ENCODE data around the gene AGAP1. TPM values are rescaled to one million over a fixed set of nuclear protein-coding genes. Genes with fewer than 3 reads are reported as not detected.

AGAP1 gene
- total RNA-seq, 2 donors from 2014 or later, result 19.1 to 20.8 TPM

- ATAC-seq (ENCODE audit: insufficient number of reproducible peaks, low FRiP score, low read depth), result no peak
- Histone ChIP-seq H3K36me3 (peaks cover 5% of the 10 kb centered on the region), H3K27me3 (replicated peaks; ENCODE audit: insufficient read depth) (no peaks in the 10 kb centered on the region), H3K9me3 (no peaks in the 10 kb centered on the region), H3K4me3 (no peak overlapping the region), H3K27ac (no peak overlapping the region), H3K4me1 (ENCODE audit: control insufficient read depth in 1 of 2, low read depth in 2 of 2) (no peaks in the 10 kb centered on the region)
- no peak for DNase-seq (ENCODE audit: low spot score)
- TF ChIP-seq CTCF (IDR thresholded peaks at IDR 0.05), result no peak
These were observed 217.1 kb downstream of the AGAP1 start for GRCh38 chr2:235710933-235711332.

- peaks cover 5% of the 10 kb centered on the region for H3K36me3 ChIP-seq
- H3K27me3 ChIP-seq (replicated peaks; ENCODE audit: insufficient read depth), result no peaks in the 10 kb centered on the region
- H3K4me1 ChIP-seq (ENCODE audit: control insufficient read depth in 1 of 2, low read depth in 2 of 2), result no peaks in the 10 kb centered on the region
- no peak overlapping the region for H3K27ac ChIP-seq
- H3K4me3 ChIP-seq, result no peak overlapping the region
- no peaks in the 10 kb centered on the region for H3K9me3 ChIP-seq
- TF ChIP-seq CTCF (IDR thresholded peaks at IDR 0.05), result no peak
- DNase-seq (ENCODE audit: low spot score) (no peak), ATAC-seq (ENCODE audit: insufficient number of reproducible peaks, low FRiP score, low read depth) (no peak)
These were observed 217.7 kb downstream of the AGAP1 start for GRCh38 chr2:235711527-235711926.

- Histone ChIP-seq H3K4me1 (ENCODE audit: control insufficient read depth in 1 of 2, low read depth in 2 of 2) (no peaks in the 10 kb centered on the region), H3K36me3 (peaks cover 5% of the 10 kb centered on the region), H3K27ac (no peak overlapping the region), H3K27me3 (replicated peaks; ENCODE audit: insufficient read depth) (no peaks in the 10 kb centered on the region), H3K9me3 (no peaks in the 10 kb centered on the region), H3K4me3 (no peak overlapping the region)
- TF ChIP-seq CTCF (IDR thresholded peaks at IDR 0.05), result no peak
- ATAC-seq (ENCODE audit: insufficient number of reproducible peaks, low FRiP score, low read depth), result no peak
- DNase-seq (ENCODE audit: low spot score), result no peak
These were observed 218.3 kb downstream of the AGAP1 start for GRCh38 chr2:235712176-235712575.

GRCh38 chr2:235713189-235713588 is 219.3 kb downstream of the AGAP1 start:
- no peaks in the 10 kb centered on the region for H3K9me3 ChIP-seq
- no peaks in the 10 kb centered on the region for H3K27me3 ChIP-seq (replicated peaks; ENCODE audit: insufficient read depth)
- H3K36me3 ChIP-seq, result peaks cover 5% of the 10 kb centered on the region
- no peak overlapping the region for H3K27ac ChIP-seq
- no peak overlapping the region for H3K4me3 ChIP-seq
- no peaks in the 10 kb centered on the region for H3K4me1 ChIP-seq (ENCODE audit: control insufficient read depth in 1 of 2, low read depth in 2 of 2)
- no peak for TF ChIP-seq CTCF (IDR thresholded peaks at IDR 0.05)
- ATAC-seq (ENCODE audit: insufficient number of reproducible peaks, low FRiP score, low read depth) (no peak), DNase-seq (ENCODE audit: low spot score) (no peak)

GRCh38 chr2:235715601-235716000 is 221.8 kb downstream of the AGAP1 start:
- no peaks in the 10 kb centered on the region for H3K4me1 ChIP-seq (ENCODE audit: control insufficient read depth in 1 of 2, low read depth in 2 of 2)
- no peak overlapping the region for H3K4me3 ChIP-seq
- no peak overlapping the region for H3K27ac ChIP-seq
- ATAC-seq (ENCODE audit: insufficient number of reproducible peaks, low FRiP score, low read depth), result no peak
- H3K36me3 ChIP-seq, result no peaks in the 10 kb centered on the region
- no peaks in the 10 kb centered on the region for H3K27me3 ChIP-seq (replicated peaks; ENCODE audit: insufficient read depth)
- no peak for DNase-seq (ENCODE audit: low spot score)
- H3K9me3 ChIP-seq, result no peaks in the 10 kb centered on the region
- no peak for TF ChIP-seq CTCF (IDR thresholded peaks at IDR 0.05)

Data from thoracic aorta (tissue), 2 donors.